Loucy (cell line): ENCODE data around the gene LAMA5.

Experiments used
- CTCF ChIP-seq: fragments of 200-600 bp; sonication (generic); conservative IDR thresholded peaks from 2 replicates; pipeline ENCODE4 v1.5.1; 2014; ENCODE audit warnings: mild to moderate bottlenecking, antibody characterized with exemption, low read length
- EZH2phosphoT487 ChIP-seq: fragments of 200-600 bp; IDR thresholded peaks from 2 replicates; pipeline ENCODE4 v1.6.1; 2018; ENCODE audit warnings: antibody characterized with exemption, mild to moderate bottlenecking, moderate library complexity, borderline replicate concordance

- TF ChIP-seq CTCF (no peak), EZH2phosphoT487 (no peak)
Measured at GRCh38 chr20:62335532-62335931, 31.6 kb downstream of the LAMA5 start.
